ENCODE data around the gene SLC6A13. TPM values are rescaled to one million over a fixed set of nuclear protein-coding genes. Genes with fewer than 3 reads are reported as not detected.

Gene SLC6A13
- total RNA-seq, 1 experiment from 2014 or later, result 0.37 TPM

- peaks cover 29% of the 10 kb centered on the region for H3K27me3 Mint-ChIP-seq (ENCODE audit: low read depth)
- CTCF ChIA-PET, result interaction anchor here (0.6 to 4.8 kb wide), 11 partner anchors 9 to 92 kb away, joined by 3 to 42 read pairs (median 5); no protein-coding TSS in a partner anchor
These were observed 64.5 kb downstream of the SLC6A13 start for GRCh38 chr12:197911-198695.

GRCh38 chr12:197347-197746 lies 65.3 kb downstream of the SLC6A13 start:
- H3K27ac Mint-ChIP-seq, result no peak overlapping the region
- no peaks in the 10 kb centered on the region for H3K36me3 Mint-ChIP-seq
- DNase-seq (ENCODE audit: low spot score), result no peak
- H3K4me1 Mint-ChIP-seq, result peaks cover 16% of the 10 kb centered on the region
- H3K4me3 Mint-ChIP-seq, result no peak overlapping the region
- ChIA-PET CTCF (no interaction called here), POLR2A (no interaction called here)
- no peak for ATAC-seq
- H3K27me3 Mint-ChIP-seq (ENCODE audit: low read depth), result peaks cover 21% of the 10 kb centered on the region
- 0 out of 2 replicates have a peak, but pooled peaks cover 5% of the 10 kb centered on the region for H3K9me3 Mint-ChIP-seq
- TF ChIP-seq ZNF121 (CRISPR knock-in tag; IDR thresholded peaks at IDR 0.05) (no peak), NFATC4 (CRISPR knock-in tag; IDR thresholded peaks at IDR 0.05) (no peak), ZBTB21 (CRISPR knock-in tag; IDR thresholded peaks at IDR 0.05; ENCODE audit: borderline replicate concordance) (no peak), FOXP1 (CRISPR knock-in tag; IDR thresholded peaks at IDR 0.05; ENCODE audit: borderline replicate concordance) (no peak), GABPB1 (CRISPR knock-in tag; IDR thresholded peaks at IDR 0.05) (no peak), AFF4 (CRISPR knock-in tag; IDR thresholded peaks at IDR 0.05; ENCODE audit: borderline replicate concordance) (no peak), NR2C2 (CRISPR knock-in tag; IDR thresholded peaks at IDR 0.05) (no peak), SP1 (CRISPR knock-in tag; conservative IDR thresholded peaks at IDR 0.05) (no peak)

More at GRCh38 chr12:197911-198695, 64.5 kb downstream of the SLC6A13 start:
- ATAC-seq (no peak), DNase-seq (ENCODE audit: low spot score) (no peak)
- Mint-ChIP-seq H3K27ac (no peak overlapping the region), H3K4me1 (peaks cover 21% of the 10 kb centered on the region), H3K9me3 (0 out of 2 replicates have a peak, but pooled peaks cover 5% of the 10 kb centered on the region), H3K4me3 (no peak overlapping the region), H3K36me3 (no peaks in the 10 kb centered on the region)
- POLR2A ChIA-PET, result no interaction called here
- TF ChIP-seq HMGA2 (CRISPR knock-in tag; IDR thresholded peaks at IDR 0.05), result no peak
- TF ChIP-seq SMAD3 (CRISPR knock-in tag; IDR thresholded peaks at IDR 0.05; ENCODE audit: borderline replicate concordance), result no peak
- no peak for TF ChIP-seq FOXJ3 (CRISPR knock-in tag; IDR thresholded peaks at IDR 0.05; ENCODE audit: borderline replicate concordance)
- no peak for TF ChIP-seq TEAD4 (CRISPR knock-in tag; IDR thresholded peaks at IDR 0.05)
- no peak for TF ChIP-seq ZNF263 (CRISPR knock-in tag; IDR thresholded peaks at IDR 0.05; ENCODE audit: low read depth)
- TF ChIP-seq JUN (CRISPR knock-in tag; IDR thresholded peaks at IDR 0.05), result no peak
- TF ChIP-seq RORB (CRISPR knock-in tag; IDR thresholded peaks at IDR 0.05), result no peak
- no peak for TF ChIP-seq EMX1 (CRISPR knock-in tag; IDR thresholded peaks at IDR 0.05)
- TF ChIP-seq SMAD4 (CRISPR knock-in tag; IDR thresholded peaks at IDR 0.05), result no peak
- no peak for TF ChIP-seq TCF7 (CRISPR knock-in tag; IDR thresholded peaks at IDR 0.05; ENCODE audit: low read depth)
- no peak for TF ChIP-seq STAT6 (CRISPR knock-in tag; conservative IDR thresholded peaks at IDR 0.05; ENCODE audit: low read depth)
- TF ChIP-seq ESRRA (CRISPR knock-in tag; IDR thresholded peaks at IDR 0.05; ENCODE audit: borderline replicate concordance), result no peak
- no peak for TF ChIP-seq KAT7 (CRISPR knock-in tag; IDR thresholded peaks at IDR 0.05; ENCODE audit: borderline replicate concordance)
- no peak for TF ChIP-seq ZNF121 (CRISPR knock-in tag; IDR thresholded peaks at IDR 0.05)
- no peak for TF ChIP-seq ZNF671 (CRISPR knock-in tag; IDR thresholded peaks at IDR 0.05)
- TF ChIP-seq MXD4 (CRISPR knock-in tag; IDR thresholded peaks at IDR 0.05; ENCODE audit: borderline replicate concordance), result no peak
- no peak for TF ChIP-seq PREB (CRISPR knock-in tag; IDR thresholded peaks at IDR 0.05; ENCODE audit: borderline replicate concordance)
- no peak for TF ChIP-seq CDX4 (CRISPR knock-in tag; IDR thresholded peaks at IDR 0.05; ENCODE audit: borderline replicate concordance)
- TF ChIP-seq ATF2 (CRISPR knock-in tag; IDR thresholded peaks at IDR 0.05; ENCODE audit: borderline replicate concordance, low read depth), result no peak
- no peak for TF ChIP-seq SP1 (CRISPR knock-in tag; conservative IDR thresholded peaks at IDR 0.05)

All from WTC11 (cell line).